Dermis blood vessel endothelial cell (primary cell): ENCODE data around the gene PI4K2B. TPM values are rescaled to one million over a fixed set of nuclear protein-coding genes. Genes with fewer than 3 reads are reported as not detected.
A peak's percentile ranks its signal among the peaks of the same experiment; 100 is the strongest.
"Not testable (repeated sequence)": the region's sequence is repeated elsewhere in the genome, so short reads cannot be mapped to it uniquely, and the experiment has no call there.

Source experiments
- DNase-seq: peaks from one replicate; pipeline ENCODE4 v3.0.0; 2010
- total RNA-seq: library from RNA; depleted of rRNA; stranded (reverse); fragments of >200 nt; gene quantifications from 2 replicates; pipeline ENCODE4 v1.2.3, GENCODE V29; 2014

The PI4K2B gene
- total RNA-seq, 1 donor from 2014 or later = 32.3 TPM

GRCh38 chr4:25245181-25245580, 11.3 kb downstream of the PI4K2B start:
- no peak for DNase-seq

- no peak for DNase-seq
Measured at GRCh38 chr4:25246680-25247611, 13.1 kb downstream of the PI4K2B start.

GRCh38 chr4:25248875-25249274, 15.0 kb downstream of the PI4K2B start:
- DNase-seq = not testable (repeated sequence)

- DNase-seq = not testable (repeated sequence)
Measured at GRCh38 chr4:25249494-25249893, 15.7 kb downstream of the PI4K2B start.

- DNase-seq = no peak
Measured at GRCh38 chr4:25252230-25253070, 18.6 kb downstream of the PI4K2B start.

- no peak for DNase-seq
Measured at GRCh38 chr4:25253071-25253445, 19.2 kb downstream of the PI4K2B start.

GRCh38 chr4:25253786-25254185, 20.0 kb downstream of the PI4K2B start:
- not testable (repeated sequence) for DNase-seq

GRCh38 chr4:25258980-25259578, 25.2 kb downstream of the PI4K2B start:
- peak; percentile 70 for DNase-seq

- no peak for DNase-seq
Measured at GRCh38 chr4:25271866-25272265, 38.0 kb downstream of the PI4K2B start.

- DNase-seq = no peak
Measured at GRCh38 chr4:25280210-25280609, 46.4 kb downstream of the PI4K2B start.

- DNase-seq = no peak
Measured at GRCh38 chr4:25283948-25284347, 50.1 kb downstream of the PI4K2B start.

GRCh38 chr4:25284466-25284865, 50.6 kb downstream of the PI4K2B start:
- no peak for DNase-seq

- no peak for DNase-seq
Measured at GRCh38 chr4:25290490-25291067, 56.7 kb downstream of the PI4K2B start.

- no peak for DNase-seq
Measured at GRCh38 chr4:25291158-25291733, 57.4 kb downstream of the PI4K2B start.

GRCh38 chr4:25297528-25298242, 63.9 kb downstream of the PI4K2B start:
- DNase-seq = no peak

GRCh38 chr4:25299476-25300203, 65.8 kb downstream of the PI4K2B start:
- no peak for DNase-seq

- no peak for DNase-seq
Measured at GRCh38 chr4:25301471-25301870, 67.6 kb downstream of the PI4K2B start.

- no peak for DNase-seq
Measured at GRCh38 chr4:25302626-25303025, 68.8 kb downstream of the PI4K2B start.

- DNase-seq = no peak
Measured at GRCh38 chr4:25303578-25303977, 69.7 kb downstream of the PI4K2B start.

GRCh38 chr4:25306518-25307057, 72.8 kb downstream of the PI4K2B start:
- DNase-seq = no peak

- no peak for DNase-seq
Measured at GRCh38 chr4:25307596-25307995, 73.8 kb downstream of the PI4K2B start.
